OCI-LY3 (cell line): ENCODE results near the gene BCO1.

ENCODE experiments used
- EZH2phosphoT487 ChIP-seq: fragments of 200-600 bp; shearing (Covaris generic); IDR thresholded peaks from 2 replicates; pipeline ENCODE4 v1.6.1; 2018; ENCODE audit warnings: antibody characterized with exemption, mixed run types, low read depth
- TF ChIP-seq, protein P1 (sequence below): fragments of 200-600, 300-600 bp; sonication (generic); IDR thresholded peaks from 2 replicates; pipeline ENCODE4 v1.5.1; 2014; ENCODE audit warnings: antibody characterized with exemption, low read length, low read depth

DNA sequence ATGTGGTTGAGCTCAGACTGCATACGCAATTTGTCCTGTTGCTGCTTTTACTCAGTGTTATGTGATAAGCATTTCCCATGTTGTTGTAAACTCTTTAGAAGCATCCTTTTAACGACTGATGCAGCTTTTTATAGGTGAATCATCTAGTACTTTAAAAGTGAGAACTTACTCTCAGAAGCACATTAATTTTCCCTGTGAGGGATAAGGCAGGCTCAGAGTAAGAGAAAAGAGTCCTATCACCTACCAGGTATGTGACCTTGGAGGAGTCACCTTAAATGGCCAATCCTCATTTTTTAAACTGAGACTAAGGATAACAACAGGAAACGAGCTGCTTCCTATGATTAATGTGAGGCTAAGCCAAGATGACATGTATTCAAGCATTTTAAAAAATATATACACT is 41.9 kb downstream of the BCO1 start:
- TF ChIP-seq, protein P1, sequence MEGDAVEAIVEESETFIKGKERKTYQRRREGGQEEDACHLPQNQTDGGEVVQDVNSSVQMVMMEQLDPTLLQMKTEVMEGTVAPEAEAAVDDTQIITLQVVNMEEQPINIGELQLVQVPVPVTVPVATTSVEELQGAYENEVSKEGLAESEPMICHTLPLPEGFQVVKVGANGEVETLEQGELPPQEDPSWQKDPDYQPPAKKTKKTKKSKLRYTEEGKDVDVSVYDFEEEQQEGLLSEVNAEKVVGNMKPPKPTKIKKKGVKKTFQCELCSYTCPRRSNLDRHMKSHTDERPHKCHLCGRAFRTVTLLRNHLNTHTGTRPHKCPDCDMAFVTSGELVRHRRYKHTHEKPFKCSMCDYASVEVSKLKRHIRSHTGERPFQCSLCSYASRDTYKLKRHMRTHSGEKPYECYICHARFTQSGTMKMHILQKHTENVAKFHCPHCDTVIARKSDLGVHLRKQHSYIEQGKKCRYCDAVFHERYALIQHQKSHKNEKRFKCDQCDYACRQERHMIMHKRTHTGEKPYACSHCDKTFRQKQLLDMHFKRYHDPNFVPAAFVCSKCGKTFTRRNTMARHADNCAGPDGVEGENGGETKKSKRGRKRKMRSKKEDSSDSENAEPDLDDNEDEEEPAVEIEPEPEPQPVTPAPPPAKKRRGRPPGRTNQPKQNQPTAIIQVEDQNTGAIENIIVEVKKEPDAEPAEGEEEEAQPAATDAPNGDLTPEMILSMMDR, result no peak
- no peak for TF ChIP-seq EZH2phosphoT487
